Prostate gland (tissue), 2 donors: ENCODE data around the gene GPATCH8.
A peak's percentile ranks its signal among the peaks of the same experiment; 100 is the strongest.

Experiments
- CTCF ChIP-seq, 4 experiments: fragments of 200-600 bp in 2 of 4; fragments of 450-650 bp in 2 of 4; sonication (generic) in 2 of 4; IDR thresholded peaks; 1 replicate in 3 of 4; 2 replicates in 1 of 4; pipeline ENCODE4 v1.5.1; 2016 to 2019; ENCODE audit warnings: antibody characterized with exemption in 4 of 4, mild to moderate bottlenecking in 2 of 4, moderate library complexity in 2 of 4
- POLR2A ChIP-seq: fragments of 450-650 bp; IDR thresholded peaks from one replicate; pipeline ENCODE4 v1.6.1; 2016; ENCODE audit warnings: antibody characterized with exemption, mild to moderate bottlenecking

GRCh38 chr17:44385287-44386181 lies 117.7 kb downstream of the GPATCH8 start:
- TF ChIP-seq CTCF (IDR thresholded peaks at IDR 0.05) (peak in 1 of 4 experiments; percentile 4), POLR2A (peak; percentile 78)
